Stomach smooth muscle (tissue), 2 donors: ENCODE measurements around the gene SH3RF3.

ENCODE experiments used
- H3K27ac ChIP-seq: one replicate; pipeline ENCODE4 v1.7.0; 2013; ENCODE audit warnings: mild to moderate bottlenecking, low read length, inconsistent platforms
- H3K27me3 ChIP-seq, 2 donors: one replicate each; pipeline ENCODE4 v1.7.0; 2013; ENCODE audit warnings: low read length in 2 of 2; ENCODE audit not compliant: insufficient read depth in 2 of 2, control insufficient read depth in 1 of 2
- H3K36me3 ChIP-seq, 2 donors: one replicate each; pipeline ENCODE4 v1.7.0; 2013; ENCODE audit warnings: low read length in 2 of 2; ENCODE audit not compliant: control insufficient read depth in 2 of 2, insufficient read depth in 2 of 2
- H3K4me1 ChIP-seq: one replicate; pipeline ENCODE4 v1.7.0; 2013; ENCODE audit warnings: low read length; ENCODE audit not compliant: control insufficient read depth, insufficient read depth
- H3K4me3 ChIP-seq, 2 donors: one replicate each; pipeline ENCODE4 v1.7.0; 2013; ENCODE audit warnings: low read length in 2 of 2
- H3K9ac ChIP-seq, 2 donors: one replicate each; pipeline ENCODE4 v1.7.0; 2013; ENCODE audit warnings: low read length in 2 of 2, mild to moderate bottlenecking in 1 of 2
- H3K9me3 ChIP-seq, 2 donors: one replicate each; pipeline ENCODE4 v1.7.0; 2013; ENCODE audit warnings: low read length in 2 of 2; ENCODE audit not compliant: control insufficient read depth in 2 of 2
- donor health status: healthy.
- donor health status: Pancreatic carcinoma.

SH3RF3 gene

DNA sequence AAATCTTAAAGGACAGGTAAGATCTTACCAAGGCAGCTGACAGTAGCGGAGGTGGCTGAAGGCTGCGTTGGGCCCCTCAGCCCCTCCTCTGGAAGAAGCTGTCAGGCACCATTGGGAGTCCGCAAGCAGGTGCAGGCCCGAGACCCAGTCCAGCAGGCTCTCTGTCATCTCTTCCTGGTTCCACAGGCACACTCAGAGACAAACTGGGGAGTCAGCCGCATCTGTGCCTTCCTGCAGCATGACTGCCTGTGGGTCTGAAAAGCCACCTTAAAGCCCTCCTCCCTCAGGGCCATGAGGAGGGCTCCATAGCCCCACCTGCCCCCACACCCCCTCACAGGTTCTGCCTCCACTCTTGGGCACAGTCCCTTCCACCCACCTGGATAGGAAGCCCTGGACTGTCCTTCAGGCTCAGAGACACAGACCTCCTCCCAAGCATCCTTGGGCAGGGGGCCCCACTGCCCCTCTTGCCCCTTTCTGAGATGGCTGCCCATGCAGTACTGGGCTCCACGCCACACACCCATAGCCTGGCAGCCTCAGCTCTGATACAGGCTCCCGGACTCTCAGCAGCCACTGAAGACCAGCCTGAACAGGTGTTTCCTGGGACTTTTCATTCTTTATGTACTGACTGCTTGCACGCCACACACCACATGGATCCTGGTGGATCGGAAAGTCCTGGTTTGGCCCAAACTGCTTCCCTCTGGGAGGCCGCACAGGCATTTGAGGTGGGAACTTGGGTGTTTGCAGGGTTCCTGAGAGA lies 245.0 kb downstream of the SH3RF3 start:
- Histone ChIP-seq H3K27ac (no peak overlapping the region), H3K9me3 (no peaks in the 10 kb centered on the region), H3K4me1 (no peaks in the 10 kb centered on the region), H3K36me3 (peaks cover 0 to 8% of the 10 kb centered on the region in 2 donors), H3K9ac (no peak overlapping the region), H3K4me3 (no peak overlapping the region), H3K27me3 (no peaks in the 10 kb centered on the region)

DNA sequence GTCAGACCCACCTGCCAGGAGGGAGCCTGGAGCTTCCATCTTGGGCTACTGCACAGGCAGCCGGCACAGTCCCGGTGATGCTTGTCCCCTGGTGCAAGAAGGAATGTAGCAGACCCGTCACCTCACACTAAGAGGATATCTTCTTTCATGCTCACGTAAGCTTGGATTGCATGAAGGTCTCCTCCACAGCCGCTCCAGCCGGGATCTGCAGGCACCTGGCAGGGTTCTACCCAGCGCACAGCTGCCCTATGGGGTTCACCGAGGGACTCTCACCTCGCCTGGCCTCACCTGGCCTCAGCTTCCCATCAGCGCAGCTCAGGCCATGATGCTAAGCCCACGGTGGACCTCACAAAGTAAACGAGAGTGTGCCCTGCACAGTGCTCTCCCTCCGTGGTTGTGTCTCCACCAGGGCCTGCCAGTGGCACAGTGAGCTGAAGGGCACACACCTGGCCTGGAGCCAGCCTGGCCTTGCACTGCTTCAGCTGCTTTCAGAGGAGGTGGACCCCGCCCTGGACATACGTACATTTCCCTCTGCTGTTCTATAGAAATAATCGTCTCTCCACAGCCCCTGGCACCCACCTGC lies 245.6 kb downstream of the SH3RF3 start:
- no peak overlapping the region for H3K4me3 ChIP-seq
- peaks cover 0 to 8% of the 10 kb centered on the region in 2 donors for H3K36me3 ChIP-seq
- H3K9me3 ChIP-seq, result no peaks in the 10 kb centered on the region
- no peaks in the 10 kb centered on the region for H3K27me3 ChIP-seq
- no peak overlapping the region for H3K9ac ChIP-seq
- no peaks in the 10 kb centered on the region for H3K4me1 ChIP-seq
- H3K27ac ChIP-seq, result no peak overlapping the region

DNA sequence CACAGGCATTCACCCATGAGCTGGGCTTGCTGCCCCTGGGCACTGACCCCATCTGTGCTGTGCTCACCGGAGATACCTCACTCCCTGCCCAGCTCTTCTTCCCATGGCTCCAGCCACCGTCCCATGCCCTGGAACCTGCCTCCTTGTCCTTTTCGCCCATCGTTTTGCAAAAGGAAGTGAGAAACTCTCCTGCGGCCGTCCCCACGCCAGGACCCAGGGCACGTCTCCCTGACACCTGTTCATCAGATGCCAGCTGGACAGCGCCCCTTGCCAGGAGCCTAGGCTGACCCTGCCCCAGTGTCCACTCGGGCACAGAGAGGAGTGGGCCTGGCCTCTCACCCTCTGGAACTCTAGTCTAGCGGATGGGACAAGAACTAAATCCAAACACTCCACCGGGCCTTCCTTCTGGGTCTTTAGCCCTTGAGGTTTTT lies 246.1 kb downstream of the SH3RF3 start:
- Histone ChIP-seq H3K9ac (no peak overlapping the region), H3K4me3 (no peak overlapping the region), H3K36me3 (peaks cover 0 to 8% of the 10 kb centered on the region in 2 donors), H3K9me3 (no peaks in the 10 kb centered on the region), H3K4me1 (no peaks in the 10 kb centered on the region), H3K27me3 (no peaks in the 10 kb centered on the region), H3K27ac (no peak overlapping the region)

DNA sequence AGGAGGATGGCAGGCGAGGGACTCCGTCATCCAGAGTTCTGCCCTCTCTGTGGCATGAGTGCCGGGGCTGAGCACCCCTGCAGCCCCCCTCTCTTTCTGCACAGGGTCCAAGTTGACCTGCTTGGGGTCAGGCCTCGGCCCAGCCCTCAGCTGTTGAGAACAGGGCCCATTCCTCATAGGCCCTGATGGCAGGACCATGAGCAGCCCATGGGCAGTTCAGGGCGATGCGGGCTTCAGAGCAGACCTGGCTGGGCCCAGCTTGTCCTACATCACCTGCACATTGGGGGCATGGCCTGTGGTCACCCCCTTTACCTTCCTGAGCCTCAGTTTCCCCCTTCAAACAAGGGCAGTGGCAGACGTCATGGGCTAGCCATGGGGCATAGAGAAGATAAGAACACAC lies 246.7 kb downstream of the SH3RF3 start:
- Histone ChIP-seq H3K27ac (no peak overlapping the region), H3K4me1 (no peaks in the 10 kb centered on the region), H3K36me3 (peaks cover 0 to 8% of the 10 kb centered on the region in 2 donors), H3K9ac (no peak overlapping the region), H3K4me3 (no peak overlapping the region), H3K27me3 (no peaks in the 10 kb centered on the region), H3K9me3 (no peaks in the 10 kb centered on the region)

DNA sequence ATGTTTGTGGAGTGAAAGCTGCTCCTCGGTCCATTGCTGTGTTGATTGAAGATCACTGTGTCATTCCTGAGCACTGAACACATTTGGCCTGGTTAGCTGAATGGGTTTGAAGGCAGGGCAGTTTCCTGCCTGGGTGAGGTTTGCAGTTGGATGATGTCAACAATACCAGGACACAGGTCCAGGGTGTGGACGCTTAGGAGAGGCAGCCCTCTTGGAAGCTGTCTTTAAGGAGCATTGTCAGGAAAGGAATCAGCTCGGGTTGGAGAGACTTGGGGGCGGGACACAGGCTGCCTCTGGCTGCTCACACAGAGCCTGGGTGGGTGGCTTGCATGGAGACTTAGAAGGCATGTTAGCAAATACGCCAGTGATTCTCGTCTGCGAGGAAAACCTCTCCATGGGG lies 247.1 kb downstream of the SH3RF3 start:
- Histone ChIP-seq H3K4me3 (no peak overlapping the region), H3K9me3 (no peaks in the 10 kb centered on the region), H3K4me1 (no peaks in the 10 kb centered on the region), H3K27ac (no peak overlapping the region), H3K9ac (no peak overlapping the region), H3K36me3 (peaks cover 0 to 8% of the 10 kb centered on the region in 2 donors), H3K27me3 (no peaks in the 10 kb centered on the region)

DNA sequence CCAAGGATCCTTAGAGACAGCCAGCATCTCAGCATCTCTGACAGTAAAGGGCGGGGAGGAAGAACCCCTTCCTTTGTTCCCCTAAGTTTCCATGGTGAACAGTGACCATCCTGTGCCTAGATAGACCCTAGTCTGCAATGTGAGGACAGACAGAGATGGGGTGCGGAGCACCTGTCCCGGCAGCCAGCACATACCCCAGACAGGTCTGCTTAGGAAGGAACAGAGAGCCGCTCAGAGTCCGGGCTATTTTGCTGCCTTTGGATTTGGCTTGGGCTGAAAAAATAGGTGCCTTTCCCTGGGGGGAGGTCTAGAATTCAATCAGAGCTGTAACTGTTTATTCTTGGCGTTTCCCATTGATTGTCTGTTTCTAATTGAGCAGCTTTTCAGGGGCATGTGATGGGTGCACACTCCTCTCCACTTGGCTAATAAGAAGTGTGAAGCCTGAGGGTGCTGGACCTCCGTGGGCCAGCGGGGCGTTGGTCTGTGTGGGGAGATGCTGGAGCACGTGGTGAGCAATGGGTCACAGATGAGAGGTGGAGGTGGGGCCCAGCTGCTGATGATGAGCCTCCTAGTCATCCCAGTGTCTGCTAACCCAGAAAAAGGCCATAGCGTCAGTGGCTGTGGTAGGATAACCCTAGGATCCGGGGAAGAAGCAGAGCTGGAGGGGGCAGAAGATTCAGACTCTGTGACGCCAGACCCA lies 247.9 kb downstream of the SH3RF3 start:
- no peaks in the 10 kb centered on the region for H3K4me1 ChIP-seq
- no peaks in the 10 kb centered on the region for H3K9me3 ChIP-seq
- no peak overlapping the region for H3K27ac ChIP-seq
- H3K36me3 ChIP-seq, result peaks cover 0 to 6% of the 10 kb centered on the region in 2 donors
- H3K4me3 ChIP-seq, result no peak overlapping the region
- H3K9ac ChIP-seq, result no peak overlapping the region
- no peaks in the 10 kb centered on the region for H3K27me3 ChIP-seq

DNA sequence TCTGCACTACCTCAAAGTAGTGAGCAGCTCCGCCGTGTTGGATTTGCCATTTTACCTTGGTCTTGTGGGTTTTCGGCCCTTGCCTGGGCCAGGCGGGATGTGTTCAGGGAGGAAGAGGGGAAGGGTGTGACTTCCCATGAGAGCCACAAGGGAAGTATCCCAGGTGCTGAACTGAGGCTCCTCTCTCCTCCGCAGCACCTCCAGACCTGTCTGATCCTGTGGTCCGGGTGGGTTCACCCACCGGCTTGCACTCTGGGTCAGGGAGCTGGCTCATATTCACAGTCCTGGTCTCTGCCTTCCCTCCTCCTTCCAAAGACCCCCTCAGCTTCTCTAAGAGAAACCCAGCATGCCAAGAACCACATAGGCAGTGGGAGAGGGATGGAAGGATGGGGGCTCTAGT lies 249.0 kb downstream of the SH3RF3 start:
- Histone ChIP-seq H3K9me3 (no peaks in the 10 kb centered on the region), H3K27ac (no peak overlapping the region), H3K4me1 (peaks cover 10% of the 10 kb centered on the region), H3K9ac (no peak overlapping the region), H3K27me3 (no peaks in the 10 kb centered on the region), H3K36me3 (peaks cover 0 to 2% of the 10 kb centered on the region in 2 donors), H3K4me3 (no peak overlapping the region)

DNA sequence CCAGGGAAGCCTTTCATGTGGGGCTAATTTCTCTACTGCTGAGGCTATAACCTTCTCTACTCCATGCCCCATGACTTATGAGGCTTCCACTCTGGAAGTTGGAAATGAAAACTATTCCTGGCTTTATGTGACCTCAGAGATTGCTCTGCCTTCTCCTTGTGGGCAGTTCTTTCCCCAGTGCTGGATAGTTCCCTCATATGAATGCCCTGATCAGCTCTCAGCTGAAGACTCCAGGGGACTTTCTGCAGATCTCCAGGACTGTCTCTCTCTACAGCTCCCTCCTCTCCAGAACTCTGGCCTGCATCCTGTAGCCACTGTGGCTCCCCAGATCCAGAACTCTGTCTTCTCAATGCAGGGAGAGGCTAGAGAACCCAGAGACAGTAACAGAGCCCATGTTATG lies 249.7 kb downstream of the SH3RF3 start:
- no peaks in the 10 kb centered on the region for H3K9me3 ChIP-seq
- H3K4me1 ChIP-seq, result peaks cover 16% of the 10 kb centered on the region
- no peaks in the 10 kb centered on the region for H3K27me3 ChIP-seq
- no peak overlapping the region for H3K9ac ChIP-seq
- H3K36me3 ChIP-seq, result peaks cover 0 to 2% of the 10 kb centered on the region in 2 donors
- no peak overlapping the region for H3K4me3 ChIP-seq
- no peak overlapping the region for H3K27ac ChIP-seq

DNA sequence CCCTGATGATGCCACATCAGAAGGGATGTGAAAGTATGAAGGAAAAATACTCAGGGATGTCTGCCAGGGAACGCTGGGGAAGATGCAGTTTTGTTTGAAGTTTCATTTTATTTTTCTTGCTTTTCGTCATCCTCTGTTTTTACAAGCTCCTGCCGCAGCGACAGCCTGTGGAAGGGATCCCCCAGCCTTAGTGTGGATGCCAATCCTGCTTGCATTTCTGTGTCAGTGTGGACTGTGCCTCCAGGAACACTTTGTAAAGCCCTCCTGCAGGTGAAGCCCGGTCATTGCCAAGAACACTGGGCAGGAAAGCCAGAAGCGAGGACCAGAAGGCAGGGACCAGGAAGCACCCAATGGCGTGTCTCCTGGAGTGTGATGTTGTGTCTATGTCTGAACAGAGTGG lies 250.5 kb downstream of the SH3RF3 start:
- Histone ChIP-seq H3K27ac (no peak overlapping the region), H3K4me1 (peaks cover 16% of the 10 kb centered on the region), H3K9me3 (no peaks in the 10 kb centered on the region), H3K4me3 (no peak overlapping the region), H3K27me3 (no peaks in the 10 kb centered on the region), H3K36me3 (peaks cover 0 to 2% of the 10 kb centered on the region in 2 donors), H3K9ac (no peak overlapping the region)

DNA sequence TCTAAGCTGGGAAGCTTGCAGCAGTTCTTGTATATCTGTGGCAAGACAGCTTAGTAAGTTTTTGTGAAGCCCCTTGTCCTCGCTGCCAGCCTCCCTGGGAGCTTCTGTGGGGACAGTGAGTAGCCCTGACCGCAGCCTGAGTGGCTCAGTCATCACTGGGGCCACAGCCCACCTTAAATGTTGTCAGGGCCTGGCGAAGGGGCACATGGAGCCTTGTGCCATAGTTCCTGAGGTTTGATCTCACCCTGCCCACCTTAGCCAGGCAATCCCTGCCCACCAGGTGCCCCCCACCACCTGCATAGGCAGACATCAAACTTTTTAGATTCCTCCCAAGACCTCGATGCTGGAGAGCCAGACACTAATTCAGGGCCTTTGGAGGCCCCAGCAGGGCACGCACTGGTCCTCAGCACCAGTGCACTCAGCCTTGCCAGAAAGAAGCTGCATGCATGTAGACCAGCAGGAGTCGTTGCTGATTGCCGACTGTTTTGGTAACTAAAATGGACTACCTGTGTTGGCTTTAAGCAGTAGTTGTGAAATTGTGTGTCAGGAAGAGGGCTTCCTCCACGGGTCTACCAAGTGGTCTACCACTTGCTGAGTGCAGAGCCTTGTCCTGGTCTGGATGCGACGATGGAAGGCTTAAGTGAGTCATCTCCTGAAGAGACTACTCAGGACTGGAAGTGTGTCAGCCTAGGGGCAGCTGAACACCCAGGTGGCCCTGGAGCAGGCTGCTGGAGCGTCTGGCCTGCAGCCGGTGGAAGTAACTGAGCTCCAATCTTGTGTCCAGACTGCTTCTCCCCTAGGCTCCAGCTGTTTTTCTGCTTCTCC lies 251.7 kb downstream of the SH3RF3 start:
- Histone ChIP-seq H3K36me3 (no peaks in the 10 kb centered on the region), H3K27ac (no peak overlapping the region), H3K9ac (no peak overlapping the region), H3K27me3 (no peaks in the 10 kb centered on the region), H3K9me3 (no peaks in the 10 kb centered on the region), H3K4me3 (no peak overlapping the region), H3K4me1 (peaks cover 16% of the 10 kb centered on the region)
